ENCODE data around the gene SUSD6. TPM values are rescaled to one million over a fixed set of nuclear protein-coding genes. Genes with fewer than 3 reads are reported as not detected.
A peak's percentile ranks its signal among the peaks of the same experiment; 100 is the strongest.

SUSD6 gene
- total RNA-seq, 2 experiments from 2014 or later: 23.1 to 43.6 TPM

- POLR2A ChIA-PET: interaction anchor here (1.4 kb wide), 1 partner anchor 19 kb away, joined by 4 read pairs; no protein-coding TSS in a partner anchor
- no peak for TF ChIP-seq EZH2phosphoT487 (IDR thresholded peaks at IDR 0.05; ENCODE audit: borderline replicate concordance, low read depth, low read length)
- TF ChIP-seq, protein P1, sequence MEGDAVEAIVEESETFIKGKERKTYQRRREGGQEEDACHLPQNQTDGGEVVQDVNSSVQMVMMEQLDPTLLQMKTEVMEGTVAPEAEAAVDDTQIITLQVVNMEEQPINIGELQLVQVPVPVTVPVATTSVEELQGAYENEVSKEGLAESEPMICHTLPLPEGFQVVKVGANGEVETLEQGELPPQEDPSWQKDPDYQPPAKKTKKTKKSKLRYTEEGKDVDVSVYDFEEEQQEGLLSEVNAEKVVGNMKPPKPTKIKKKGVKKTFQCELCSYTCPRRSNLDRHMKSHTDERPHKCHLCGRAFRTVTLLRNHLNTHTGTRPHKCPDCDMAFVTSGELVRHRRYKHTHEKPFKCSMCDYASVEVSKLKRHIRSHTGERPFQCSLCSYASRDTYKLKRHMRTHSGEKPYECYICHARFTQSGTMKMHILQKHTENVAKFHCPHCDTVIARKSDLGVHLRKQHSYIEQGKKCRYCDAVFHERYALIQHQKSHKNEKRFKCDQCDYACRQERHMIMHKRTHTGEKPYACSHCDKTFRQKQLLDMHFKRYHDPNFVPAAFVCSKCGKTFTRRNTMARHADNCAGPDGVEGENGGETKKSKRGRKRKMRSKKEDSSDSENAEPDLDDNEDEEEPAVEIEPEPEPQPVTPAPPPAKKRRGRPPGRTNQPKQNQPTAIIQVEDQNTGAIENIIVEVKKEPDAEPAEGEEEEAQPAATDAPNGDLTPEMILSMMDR (conservative IDR thresholded peaks at IDR 0.05; ENCODE audit: low read length): peak; percentile 76
- intact Hi-C loops (cut with micrococcal nuclease; ENCODE audit: unreplicated experiment): loop anchor here (10.0 kb wide), 2 partner anchors 235 to 435 kb away; no protein-coding TSS in a partner anchor
- Histone ChIP-seq H2AFZ (ENCODE audit: low read length) (no peak overlapping the region), H3K79me2 (ENCODE audit: insufficient read depth, low read depth, low read length) (no peaks in the 10 kb centered on the region), H3K4me1 (ENCODE audit: insufficient read depth, low read length, poor library complexity, severe bottlenecking) (peaks cover 7% of the 10 kb centered on the region), H3K9me3 (ENCODE audit: low read length) (no peaks in the 10 kb centered on the region), H3K36me3 (ENCODE audit: insufficient read depth, low read length) (no peaks in the 10 kb centered on the region), H3K4me2 (ENCODE audit: low read length) (no peak overlapping the region), H3K9me2 (ENCODE audit: insufficient read depth, low read length) (no peaks in the 10 kb centered on the region), H4K20me1 (ENCODE audit: insufficient read depth, low read length) (no peaks in the 10 kb centered on the region), H3K4me3 (ENCODE audit: low read depth, low read length, poor library complexity, severe bottlenecking) (no peak overlapping the region), H3K27ac (ENCODE audit: low read depth, low read length, poor library complexity, severe bottlenecking) (no peak overlapping the region)
- BruUV-seq (replicated peaks): no TSS peak
- DNase-seq (ENCODE audit: low spot score): peak; percentile 57
- CTCF ChIA-PET (ENCODE audit: unreplicated experiment): interaction anchor here (0.7 kb wide), 1 partner anchor 133 kb away, joined by 3 read pairs; no protein-coding TSS in a partner anchor
Observed at GRCh38 chr14:69580009-69580577, 31.3 kb upstream of the SUSD6 start.

- Histone ChIP-seq H3K27ac (ENCODE audit: low read depth, low read length, poor library complexity, severe bottlenecking) (no peak overlapping the region), H3K36me3 (ENCODE audit: insufficient read depth, low read length) (no peaks in the 10 kb centered on the region), H3K4me2 (ENCODE audit: low read length) (0 out of 2 replicates have a peak overlapping the region, but pooled peaks have one; percentile 3), H3K4me3 (ENCODE audit: low read depth, low read length, poor library complexity, severe bottlenecking) (no peak overlapping the region), H3K79me2 (ENCODE audit: insufficient read depth, low read depth, low read length) (no peaks in the 10 kb centered on the region), H3K4me1 (ENCODE audit: insufficient read depth, low read length, poor library complexity, severe bottlenecking) (peaks cover 7% of the 10 kb centered on the region), H3K9me3 (ENCODE audit: low read length) (no peaks in the 10 kb centered on the region), H4K20me1 (ENCODE audit: insufficient read depth, low read length) (no peaks in the 10 kb centered on the region), H3K9me2 (ENCODE audit: insufficient read depth, low read length) (no peaks in the 10 kb centered on the region), H2AFZ (ENCODE audit: low read length) (no peak overlapping the region)
- POLR2A ChIA-PET: interaction anchor here (0.7 to 0.8 kb wide), 3 partner anchors 62 to 355 kb away, joined by 3 read pairs; no protein-coding TSS in a partner anchor
- TF ChIP-seq, protein P1 (conservative IDR thresholded peaks at IDR 0.05; ENCODE audit: low read length): no peak
- TF ChIP-seq EZH2phosphoT487 (IDR thresholded peaks at IDR 0.05; ENCODE audit: borderline replicate concordance, low read depth, low read length): no peak
- CTCF ChIA-PET (ENCODE audit: unreplicated experiment): no interaction called here
- no TSS peak for BruUV-seq (replicated peaks)
- intact Hi-C loops (cut with micrococcal nuclease; ENCODE audit: unreplicated experiment): loop anchor here (10.0 kb wide), 2 partner anchors 233 to 433 kb away; no protein-coding TSS in a partner anchor
- no peak for DNase-seq (ENCODE audit: low spot score)
Observed at GRCh38 chr14:69581316-69581935, 30.0 kb upstream of the SUSD6 start.

DNA sequence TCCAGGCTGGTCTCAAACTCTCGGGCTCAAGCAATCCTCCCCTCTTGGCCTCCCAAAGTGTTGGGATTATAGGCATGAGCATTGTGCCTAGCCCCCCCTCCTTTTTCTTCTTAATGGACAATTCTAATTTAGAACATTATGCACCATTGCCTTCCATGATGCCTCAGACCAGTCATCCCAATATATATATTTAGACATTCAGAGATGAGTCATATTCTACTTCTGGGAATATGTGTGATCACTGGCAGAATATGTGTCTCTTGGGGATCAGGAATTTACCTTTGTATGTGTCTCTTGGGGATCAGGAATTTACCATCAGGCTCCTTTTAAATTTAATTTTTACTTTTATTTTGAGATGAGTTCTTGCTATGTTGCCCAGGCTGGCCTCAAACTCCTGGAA, 29.2 kb upstream of the SUSD6 start:
- BruUV-seq (replicated peaks): no TSS peak
- Histone ChIP-seq H3K27ac (ENCODE audit: low read depth, low read length, poor library complexity, severe bottlenecking) (no peak overlapping the region), H2AFZ (ENCODE audit: low read length) (no peak overlapping the region), H3K4me1 (ENCODE audit: insufficient read depth, low read length, poor library complexity, severe bottlenecking) (peaks cover 7% of the 10 kb centered on the region), H3K9me3 (ENCODE audit: low read length) (no peaks in the 10 kb centered on the region), H3K9me2 (ENCODE audit: insufficient read depth, low read length) (no peaks in the 10 kb centered on the region), H4K20me1 (ENCODE audit: insufficient read depth, low read length) (no peaks in the 10 kb centered on the region), H3K4me3 (ENCODE audit: low read depth, low read length, poor library complexity, severe bottlenecking) (no peak overlapping the region), H3K4me2 (ENCODE audit: low read length) (no peak overlapping the region), H3K79me2 (ENCODE audit: insufficient read depth, low read depth, low read length) (no peaks in the 10 kb centered on the region), H3K36me3 (ENCODE audit: insufficient read depth, low read length) (no peaks in the 10 kb centered on the region)
- POLR2A ChIA-PET: interaction anchor here (0.8 kb wide), 1 partner anchor 136 kb away, joined by 3 read pairs; no protein-coding TSS in a partner anchor
- intact Hi-C loops (cut with micrococcal nuclease; ENCODE audit: unreplicated experiment): loop anchor here (10.0 kb wide), 2 partner anchors 233 to 433 kb away; no protein-coding TSS in a partner anchor
- no peak for TF ChIP-seq EZH2phosphoT487 (IDR thresholded peaks at IDR 0.05; ENCODE audit: borderline replicate concordance, low read depth, low read length)
- TF ChIP-seq, protein P1 (conservative IDR thresholded peaks at IDR 0.05; ENCODE audit: low read length): no peak
- CTCF ChIA-PET (ENCODE audit: unreplicated experiment): no interaction called here
- DNase-seq (ENCODE audit: low spot score): no peak
